GM23248 (cell line): ENCODE results near the gene SLC48A1. TPM values are rescaled to one million over a fixed set of nuclear protein-coding genes. Genes with fewer than 3 reads are reported as not detected.

Experiments
- DNase-seq: peaks from one replicate; pipeline ENCODE4 v3.0.0-alpha.2; 2015
- H2AFZ ChIP-seq: fragments of 200-600 bp; sonication (generic); 2 replicates; pipeline ENCODE4 v1.6.1; 2016; ENCODE audit warnings: antibody characterized with exemption
- H3F3A ChIP-seq: fragments of 200-600 bp; sonication (generic); 2 replicates; pipeline ENCODE4 v1.6.1; 2016; ENCODE audit warnings: mild to moderate bottlenecking, antibody characterized with exemption, mixed run types; ENCODE audit not compliant: insufficient read depth
- H3K27ac ChIP-seq: fragments of 200-600 bp; sonication (generic); 2 replicates; pipeline ENCODE4 v1.5.1; 2016; ENCODE audit warnings: mild to moderate bottlenecking
- H3K27me3 ChIP-seq: fragments of 200-600 bp; sonication (generic); replicated peaks from 2 replicates; pipeline ENCODE4 v1.6.1; 2016; ENCODE audit warnings: mild to moderate bottlenecking; ENCODE audit not compliant: insufficient read depth
- H3K36me3 ChIP-seq: fragments of 200-600 bp; sonication (generic); 2 replicates; pipeline ENCODE4 v1.6.1; 2016; ENCODE audit warnings: low read depth, mild to moderate bottlenecking
- H3K4me1 ChIP-seq: fragments of 200-600 bp; sonication (generic); 2 replicates; pipeline ENCODE4 v1.6.1; 2016; ENCODE audit warnings: mild to moderate bottlenecking; ENCODE audit not compliant: insufficient read depth
- H3K4me2 ChIP-seq: fragments of 200-600 bp; sonication (generic); one replicate; pipeline ENCODE4 v1.6.1; 2016; ENCODE audit warnings: mild to moderate bottlenecking; ENCODE audit not compliant: unreplicated experiment
- H3K4me3 ChIP-seq: fragments of 200-600 bp; sonication (generic); 2 replicates; pipeline ENCODE4 v1.5.1; 2016; ENCODE audit warnings: mild to moderate bottlenecking
- H3K79me2 ChIP-seq: fragments of 200-600 bp; sonication (generic); 2 replicates; pipeline ENCODE4 v1.6.1; 2016; ENCODE audit warnings: mild to moderate bottlenecking; ENCODE audit not compliant: insufficient read depth
- H3K9ac ChIP-seq: fragments of 200-600 bp; sonication (generic); 2 replicates; pipeline ENCODE4 v1.6.1; 2016; ENCODE audit warnings: mild to moderate bottlenecking
- H3K9me2 ChIP-seq: fragments of 200-600 bp; sonication (generic); 2 replicates; pipeline ENCODE4 v1.6.1; 2016; ENCODE audit warnings: mixed run types, mild to moderate bottlenecking, moderate library complexity; ENCODE audit not compliant: insufficient read depth
- H3K9me3 ChIP-seq: fragments of 200-600 bp; sonication (generic); one replicate; pipeline ENCODE4 v1.6.1; 2017; ENCODE audit warnings: low read depth
- H4K20me1 ChIP-seq: fragments of 200-600 bp; sonication (generic); 2 replicates; pipeline ENCODE4 v1.6.0; 2016; ENCODE audit not compliant: insufficient read depth
- EZH2 ChIP-seq: fragments of 200-600 bp; sonication (generic); IDR thresholded peaks from 2 replicates; pipeline ENCODE4 v1.6.1; 2018; ENCODE audit warnings: antibody characterized with exemption, mild to moderate bottlenecking; ENCODE audit not compliant: insufficient read depth, poor library complexity, severe bottlenecking
- EZH2phosphoT487 ChIP-seq: fragments of 200-600 bp; sonication (generic); IDR thresholded peaks from 2 replicates; pipeline ENCODE4 v1.6.1; 2018; ENCODE audit warnings: antibody characterized with exemption, moderate library complexity, mild to moderate bottlenecking, low read depth; ENCODE audit not compliant: insufficient read depth
- WGBS, 2 experiments: methylation state at CpG; one replicate each; pipeline ENCODE4 v1.1.6; 2015 to 2017; ENCODE audit warnings: low lambda C conversion rate in 2 of 2, low coverage in 1 of 2; ENCODE audit errors: missing lambda C conversion rate in 2 of 2; 5-methylcytosine and 5-hydroxymethylcytosine counted together
- in situ Hi-C: fragments of 300-500 bp; cut with MboI; formaldehyde crosslinking; loops from 2 replicates; pipeline ENCODE4 v1.15.0; 2020
- polyA plus RNA-seq: library from polyadenylated mRNA; unstranded; fragments of >200 nt; fragmentation: Nextera tagmentation; extraction: Ambion mirVana; gene quantifications from 2 replicates; pipeline ENCODE4 v1.2.1, GENCODE V29; 2016
- total RNA-seq: library from RNA; depleted of rRNA; stranded (reverse); fragments of >200 nt; shearing (Covaris generic); gene quantifications from 2 replicates; pipeline ENCODE4 v1.2.3, GENCODE V29; 2014

Gene SLC48A1
- total and polyA plus RNA-seq, 2 experiments from 2014 or later = 16.4 to 21.8 TPM

- H3F3A ChIP-seq = peaks cover 35% of the 10 kb centered on the region
- H2AFZ ChIP-seq = no peak overlapping the region
- 4 to 6% methylated on average over 8 of the region's 8 CpGs for WGBS, 2 experiments
- no peak overlapping the region for H3K9ac ChIP-seq
- in situ Hi-C loops = no loop called here
- H3K4me2 ChIP-seq = peak overlapping the region; percentile 28
- no peaks in the 10 kb centered on the region for H3K79me2 ChIP-seq
- no peaks in the 10 kb centered on the region for H4K20me1 ChIP-seq
- H3K27ac ChIP-seq = peak overlapping the region; percentile 50
- H3K9me2 ChIP-seq = no peaks in the 10 kb centered on the region
- TF ChIP-seq EZH2phosphoT487 (no peak), EZH2 (no peak)
- DNase-seq = peak; percentile 79
- H3K4me1 ChIP-seq = peaks cover 39% of the 10 kb centered on the region
- no peaks in the 10 kb centered on the region for H3K36me3 ChIP-seq
- no peaks in the 10 kb centered on the region for H3K27me3 ChIP-seq
- H3K9me3 ChIP-seq = no peaks in the 10 kb centered on the region
- no peak overlapping the region for H3K4me3 ChIP-seq
Observed at GRCh38 chr12:47730341-47730744, 42.7 kb upstream of the SLC48A1 start.

GRCh38 chr12:47731723-47732122 is 41.3 kb upstream of the SLC48A1 start:
- TF ChIP-seq EZH2phosphoT487 (no peak), EZH2 (no peak)
- WGBS, 2 experiments = 61 to 62% methylated on average over 5 of the region's 5 CpGs
- H4K20me1 ChIP-seq = no peaks in the 10 kb centered on the region
- no peaks in the 10 kb centered on the region for H3K9me2 ChIP-seq
- H3F3A ChIP-seq = peaks cover 29% of the 10 kb centered on the region
- no peak overlapping the region for H3K4me3 ChIP-seq
- no peak overlapping the region for H3K27ac ChIP-seq
- no peaks in the 10 kb centered on the region for H3K79me2 ChIP-seq
- no peak overlapping the region for H3K9ac ChIP-seq
- in situ Hi-C loops = no loop called here
- no peak overlapping the region for H2AFZ ChIP-seq
- peak; percentile 30 for DNase-seq
- no peaks in the 10 kb centered on the region for H3K27me3 ChIP-seq
- H3K36me3 ChIP-seq = no peaks in the 10 kb centered on the region
- H3K4me2 ChIP-seq = no peak overlapping the region
- H3K9me3 ChIP-seq = no peaks in the 10 kb centered on the region
- peaks cover 28% of the 10 kb centered on the region for H3K4me1 ChIP-seq

DNA sequence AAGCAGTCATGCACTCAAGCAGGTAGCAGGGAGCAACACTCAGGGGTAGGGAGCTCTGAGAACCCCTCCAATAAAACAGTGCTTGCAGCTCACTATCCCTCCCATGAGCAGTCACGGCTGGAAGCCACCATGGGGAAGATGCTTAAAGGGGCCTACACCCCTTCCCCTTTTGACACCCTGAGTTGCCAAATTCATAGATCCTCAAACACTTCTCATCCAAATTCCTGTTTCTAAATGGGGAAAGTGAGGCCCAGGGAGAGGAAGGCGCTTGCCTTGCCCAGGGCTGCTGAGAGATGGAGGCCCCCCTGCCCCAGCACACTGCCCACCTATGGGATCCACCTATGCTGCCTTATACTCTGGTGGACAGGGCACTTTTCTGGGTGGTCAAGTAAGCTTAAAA is 40.5 kb upstream of the SLC48A1 start:
- DNase-seq = no peak
- Histone ChIP-seq H3K4me2 (no peak overlapping the region), H3K9me2 (no peaks in the 10 kb centered on the region), H4K20me1 (no peaks in the 10 kb centered on the region), H3K27ac (no peak overlapping the region), H3K36me3 (no peaks in the 10 kb centered on the region), H3K27me3 (no peaks in the 10 kb centered on the region), H3K4me1 (peaks cover 30% of the 10 kb centered on the region), H3K9me3 (no peaks in the 10 kb centered on the region), H3F3A (peaks cover 26% of the 10 kb centered on the region), H3K4me3 (no peak overlapping the region), H2AFZ (no peak overlapping the region), H3K9ac (no peak overlapping the region), H3K79me2 (no peaks in the 10 kb centered on the region)
- in situ Hi-C loops = no loop called here
- 76 to 84% methylated on average over 2 of the region's 2 CpGs for WGBS, 2 experiments
- TF ChIP-seq EZH2phosphoT487 (no peak), EZH2 (no peak)

DNA sequence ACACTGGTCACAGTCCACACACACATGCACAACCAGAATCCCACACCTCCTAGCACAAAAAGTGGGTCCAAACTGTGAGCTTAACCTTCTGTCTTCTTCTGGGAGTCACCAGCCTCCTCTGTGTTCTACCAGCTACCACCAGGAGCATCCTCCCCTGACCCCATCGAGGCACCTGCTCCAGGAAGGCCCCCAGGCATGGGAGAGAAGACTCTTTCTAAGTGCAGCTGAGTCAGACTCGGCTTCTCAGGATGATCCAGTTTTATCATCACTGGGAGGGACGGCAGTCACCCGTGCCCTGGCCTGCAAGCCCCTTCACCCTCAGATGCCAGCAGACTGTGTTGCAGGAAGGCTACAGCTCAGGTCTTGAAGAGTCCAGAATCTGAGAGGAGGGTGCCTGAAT is 39.9 kb upstream of the SLC48A1 start:
- no peaks in the 10 kb centered on the region for H4K20me1 ChIP-seq
- no peak overlapping the region for H3K4me3 ChIP-seq
- no peak overlapping the region for H2AFZ ChIP-seq
- no peak for DNase-seq
- TF ChIP-seq EZH2 (no peak), EZH2phosphoT487 (no peak)
- no peaks in the 10 kb centered on the region for H3K9me3 ChIP-seq
- no peaks in the 10 kb centered on the region for H3K9me2 ChIP-seq
- in situ Hi-C loops = no loop called here
- no peak overlapping the region for H3K4me2 ChIP-seq
- 73 to 78% methylated on average over 4 of the region's 4 CpGs for WGBS, 2 experiments
- H3K27me3 ChIP-seq = no peaks in the 10 kb centered on the region
- H3K27ac ChIP-seq = no peak overlapping the region
- no peaks in the 10 kb centered on the region for H3K36me3 ChIP-seq
- no peaks in the 10 kb centered on the region for H3K79me2 ChIP-seq
- H3K9ac ChIP-seq = no peak overlapping the region
- peaks cover 30% of the 10 kb centered on the region for H3K4me1 ChIP-seq
- H3F3A ChIP-seq = peaks cover 21% of the 10 kb centered on the region

DNA sequence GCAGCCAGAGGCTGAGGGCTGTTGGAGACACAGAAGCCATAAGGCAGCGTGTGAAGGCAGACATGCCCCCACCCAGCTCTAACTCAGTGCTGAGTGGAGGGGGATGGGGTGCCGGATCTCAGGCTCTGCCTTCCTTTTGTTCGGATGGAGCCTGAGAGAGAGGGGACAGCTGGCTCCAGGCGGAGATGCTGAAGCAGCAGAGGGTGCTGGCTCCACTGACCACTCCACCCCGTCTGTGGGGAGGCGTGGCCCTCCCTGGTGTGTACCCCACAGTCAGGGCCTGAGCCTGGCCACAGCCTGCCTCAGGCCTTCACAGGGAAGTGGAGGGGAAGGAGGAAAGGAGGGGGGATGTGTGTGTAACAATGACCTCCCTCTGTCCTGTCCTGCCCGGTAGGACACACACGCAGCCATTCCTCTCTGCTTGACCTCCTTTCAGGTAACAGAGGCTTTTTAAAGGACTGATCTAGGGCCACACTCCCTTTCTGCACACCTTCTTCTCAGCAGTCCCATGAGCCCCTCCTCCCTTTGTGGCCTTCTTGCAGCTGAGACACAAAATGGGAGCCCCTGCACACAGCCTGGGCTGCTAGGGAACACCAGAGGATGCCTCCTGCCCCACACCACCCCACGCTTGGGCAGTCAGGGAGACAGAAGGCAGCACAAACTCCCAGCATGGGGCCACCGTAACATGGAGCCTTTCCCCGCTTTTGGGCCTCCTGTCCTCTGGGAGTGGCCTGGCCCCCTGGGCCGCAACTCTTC is 38.1 kb upstream of the SLC48A1 start:
- Histone ChIP-seq H3K4me2 (no peak overlapping the region), H3K27ac (no peak overlapping the region), H3K4me3 (no peak overlapping the region), H3K79me2 (no peaks in the 10 kb centered on the region), H3K9ac (no peak overlapping the region), H4K20me1 (no peaks in the 10 kb centered on the region), H3K9me3 (no peaks in the 10 kb centered on the region), H3K36me3 (no peaks in the 10 kb centered on the region), H3K9me2 (no peaks in the 10 kb centered on the region), H3F3A (peaks cover 12% of the 10 kb centered on the region), H2AFZ (no peak overlapping the region), H3K27me3 (no peaks in the 10 kb centered on the region), H3K4me1 (peaks cover 23% of the 10 kb centered on the region)
- WGBS, 2 experiments = 75 to 76% methylated on average over 12 of the region's 12 CpGs
- in situ Hi-C loops = no loop called here
- DNase-seq = no peak
- TF ChIP-seq EZH2 (no peak), EZH2phosphoT487 (no peak)
